A673 (cell line): ENCODE results near the gene KCNS3. TPM values are rescaled to one million over a fixed set of nuclear protein-coding genes. Genes with fewer than 3 reads are reported as not detected.

Experiments
- BruUV-seq: library from RNA; stranded (reverse); fragments of 400-500 nt; replicated peaks from 2 replicates; lab custom pipeline; 2021; lab: Mats Ljungman, UMichigan
- CTCF ChIA-PET: fragments of 300-600 bp; sonication (Branson Sonifier 250); formaldehyde crosslinking; loops from one replicate; lab custom pipeline; 2022; ENCODE audit warnings: antibody characterized with exemption; lab: Charles Lee
- POLR2A ChIA-PET: fragments of 300-600 bp; sonication (Branson Sonifier 250); formaldehyde crosslinking; loops from one replicate; lab custom pipeline; 2022; ENCODE audit warnings: antibody characterized with exemption; ENCODE audit not compliant: low non-redundant PET; lab: Charles Lee
- DNase-seq: peaks from one replicate; pipeline ENCODE4 v3.0.0-alpha.2; 2015; ENCODE audit warnings: low spot score
- H3K27ac ChIP-seq: fragments of 200-600 bp; sonication (generic); 2 replicates; pipeline ENCODE4 v1.5.1; 2016; ENCODE audit warnings: mixed run types, low read depth, mild to moderate bottlenecking, mixed read lengths, antibody characterized with exemption, low read length; ENCODE audit not compliant: poor library complexity, severe bottlenecking
- H3K27me3 ChIP-seq: fragments of 200-600 bp; sonication (generic); replicated peaks from 2 replicates; pipeline ENCODE4 v1.6.1; 2017; ENCODE audit warnings: mixed run types, low read depth, mild to moderate bottlenecking, mixed read lengths, antibody characterized with exemption, low read length; ENCODE audit not compliant: insufficient read depth, poor library complexity
- H3K36me3 ChIP-seq: fragments of 200-600 bp; sonication (generic); 2 replicates; pipeline ENCODE4 v1.6.1; 2016; ENCODE audit warnings: mixed run types, mild to moderate bottlenecking, mixed read lengths, antibody characterized with exemption, low read length; ENCODE audit not compliant: insufficient read depth, poor library complexity, severe bottlenecking
- H3K4me1 ChIP-seq: fragments of 200-600 bp; sonication (generic); 2 replicates; pipeline ENCODE4 v1.6.1; 2017; ENCODE audit warnings: mixed run types, mild to moderate bottlenecking, mixed read lengths, antibody characterized with exemption, low read length; ENCODE audit not compliant: insufficient read depth, poor library complexity, severe bottlenecking
- H3K4me3 ChIP-seq: fragments of 200-600 bp; sonication (generic); 2 replicates; pipeline ENCODE4 v1.5.1; 2016; ENCODE audit warnings: low read depth, mixed run types, mild to moderate bottlenecking, mixed read lengths, low read length; ENCODE audit not compliant: poor library complexity, severe bottlenecking
- H3K9me3 ChIP-seq: fragments of 200-600 bp; sonication (generic); 2 replicates; pipeline ENCODE4 v1.6.1; 2016; ENCODE audit warnings: mixed run types, low read depth, mild to moderate bottlenecking, mixed read lengths, antibody characterized with exemption, low read length; ENCODE audit not compliant: poor library complexity, severe bottlenecking
- CTCF ChIP-seq: fragments of 300-800, 200-600 bp; sonication (generic); conservative IDR thresholded peaks from 2 replicates; pipeline ENCODE4 v1.5.1; 2017; ENCODE audit warnings: low read depth, mild to moderate bottlenecking, antibody characterized with exemption, low read length, moderate library complexity, mixed read lengths
- EZH2 ChIP-seq: fragments of 200-600 bp; sonication (generic); IDR thresholded peaks from 2 replicates; pipeline ENCODE4 v1.6.1; 2017; ENCODE audit warnings: borderline replicate concordance, low read depth, mild to moderate bottlenecking, mixed read lengths, antibody characterized with exemption, low read length; ENCODE audit not compliant: poor library complexity, severe bottlenecking
- intact Hi-C: fragments of 100-400 bp; cut with micrococcal nuclease; formaldehyde crosslinking; loops from one replicate; pipeline ENCODE4 v1.10.0; 2022; ENCODE audit not compliant: unreplicated experiment
- total RNA-seq: library from RNA; stranded (reverse); gene quantifications from 2 replicates; pipeline ENCODE4 v1.2.3, GENCODE V29; 2021

KCNS3 gene
- total RNA-seq, 1 experiment from 2014 or later = 12.7 TPM

- ChIA-PET POLR2A (no interaction called here), CTCF (no interaction called here)
- H3K36me3 ChIP-seq = no peaks in the 10 kb centered on the region
- DNase-seq = no peak
- no peaks in the 10 kb centered on the region for H3K27me3 ChIP-seq
- intact Hi-C loops = no loop called here
- BruUV-seq = no TSS peak
- no peak overlapping the region for H3K4me3 ChIP-seq
- no peak overlapping the region for H3K27ac ChIP-seq
- TF ChIP-seq EZH2 (no peak), CTCF (no peak)
- no peaks in the 10 kb centered on the region for H3K9me3 ChIP-seq
- peaks cover 9% of the 10 kb centered on the region for H3K4me1 ChIP-seq
These were observed 32.5 kb downstream of the KCNS3 start for GRCh38 chr2:17910980-17911379.

GRCh38 chr2:17911491-17912260 lies 33.2 kb downstream of the KCNS3 start:
- no peaks in the 10 kb centered on the region for H3K9me3 ChIP-seq
- H3K36me3 ChIP-seq = no peaks in the 10 kb centered on the region
- CTCF ChIA-PET = no interaction called here
- BruUV-seq = no TSS peak
- TF ChIP-seq EZH2 (no peak), CTCF (no peak)
- DNase-seq = no peak
- intact Hi-C loops = no loop called here
- H3K4me3 ChIP-seq = no peak overlapping the region
- H3K4me1 ChIP-seq = peaks cover 9% of the 10 kb centered on the region
- H3K27me3 ChIP-seq = no peaks in the 10 kb centered on the region
- POLR2A ChIA-PET = no interaction called here
- no peak overlapping the region for H3K27ac ChIP-seq

GRCh38 chr2:17912266-17912691 lies 33.8 kb downstream of the KCNS3 start:
- ChIA-PET CTCF (no interaction called here), POLR2A (no interaction called here)
- no peak overlapping the region for H3K27ac ChIP-seq
- peaks cover 9% of the 10 kb centered on the region for H3K4me1 ChIP-seq
- intact Hi-C loops = no loop called here
- H3K36me3 ChIP-seq = no peaks in the 10 kb centered on the region
- H3K27me3 ChIP-seq = no peaks in the 10 kb centered on the region
- no peak for TF ChIP-seq EZH2
- no peak for TF ChIP-seq CTCF
- DNase-seq = no peak
- no TSS peak for BruUV-seq
- H3K4me3 ChIP-seq = no peak overlapping the region
- no peaks in the 10 kb centered on the region for H3K9me3 ChIP-seq
